ENCODE results near the gene GPT2. TPM values are rescaled to one million over a fixed set of nuclear protein-coding genes. Genes with fewer than 3 reads are reported as not detected.

The GPT2 gene
- total RNA-seq, 1 donor from 2014 or later = 37.9 TPM

- TF ChIP-seq, protein P1, sequence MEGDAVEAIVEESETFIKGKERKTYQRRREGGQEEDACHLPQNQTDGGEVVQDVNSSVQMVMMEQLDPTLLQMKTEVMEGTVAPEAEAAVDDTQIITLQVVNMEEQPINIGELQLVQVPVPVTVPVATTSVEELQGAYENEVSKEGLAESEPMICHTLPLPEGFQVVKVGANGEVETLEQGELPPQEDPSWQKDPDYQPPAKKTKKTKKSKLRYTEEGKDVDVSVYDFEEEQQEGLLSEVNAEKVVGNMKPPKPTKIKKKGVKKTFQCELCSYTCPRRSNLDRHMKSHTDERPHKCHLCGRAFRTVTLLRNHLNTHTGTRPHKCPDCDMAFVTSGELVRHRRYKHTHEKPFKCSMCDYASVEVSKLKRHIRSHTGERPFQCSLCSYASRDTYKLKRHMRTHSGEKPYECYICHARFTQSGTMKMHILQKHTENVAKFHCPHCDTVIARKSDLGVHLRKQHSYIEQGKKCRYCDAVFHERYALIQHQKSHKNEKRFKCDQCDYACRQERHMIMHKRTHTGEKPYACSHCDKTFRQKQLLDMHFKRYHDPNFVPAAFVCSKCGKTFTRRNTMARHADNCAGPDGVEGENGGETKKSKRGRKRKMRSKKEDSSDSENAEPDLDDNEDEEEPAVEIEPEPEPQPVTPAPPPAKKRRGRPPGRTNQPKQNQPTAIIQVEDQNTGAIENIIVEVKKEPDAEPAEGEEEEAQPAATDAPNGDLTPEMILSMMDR (conservative IDR thresholded peaks at IDR 0.05; ENCODE audit: low read depth, low read length) = no peak
- DNase-seq (ENCODE audit: low read depth) = no peak
- no peak overlapping the region for H3K4me3 ChIP-seq (ENCODE audit: low read depth, low read length)
Measured at GRCh38 chr16:46889942-46890300, 5.8 kb downstream of the GPT2 start.

DNA sequence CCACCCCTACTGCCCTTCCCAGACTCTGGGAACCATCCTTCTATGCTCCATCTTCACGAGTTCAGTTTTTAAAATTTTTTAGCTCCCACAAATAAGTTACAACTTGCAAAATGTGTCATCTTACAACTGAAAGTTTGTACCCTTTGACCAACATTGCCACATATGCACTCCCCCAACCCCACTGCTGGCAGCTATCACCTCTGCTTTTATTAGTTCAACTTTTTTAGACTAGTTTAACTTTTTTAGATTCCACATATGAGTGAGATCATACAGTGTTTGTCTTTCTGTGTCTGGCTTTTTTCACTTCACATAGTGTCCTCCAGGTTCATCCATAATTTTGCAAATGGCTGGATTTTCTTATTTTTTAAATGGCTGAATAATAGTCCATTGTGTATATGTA is 7.7 kb downstream of the GPT2 start:
- no peak overlapping the region for H3K4me3 ChIP-seq (ENCODE audit: low read depth, low read length)
- DNase-seq (ENCODE audit: low read depth) = no peak
- TF ChIP-seq, protein P1 (conservative IDR thresholded peaks at IDR 0.05; ENCODE audit: low read depth, low read length) = no peak

DNA sequence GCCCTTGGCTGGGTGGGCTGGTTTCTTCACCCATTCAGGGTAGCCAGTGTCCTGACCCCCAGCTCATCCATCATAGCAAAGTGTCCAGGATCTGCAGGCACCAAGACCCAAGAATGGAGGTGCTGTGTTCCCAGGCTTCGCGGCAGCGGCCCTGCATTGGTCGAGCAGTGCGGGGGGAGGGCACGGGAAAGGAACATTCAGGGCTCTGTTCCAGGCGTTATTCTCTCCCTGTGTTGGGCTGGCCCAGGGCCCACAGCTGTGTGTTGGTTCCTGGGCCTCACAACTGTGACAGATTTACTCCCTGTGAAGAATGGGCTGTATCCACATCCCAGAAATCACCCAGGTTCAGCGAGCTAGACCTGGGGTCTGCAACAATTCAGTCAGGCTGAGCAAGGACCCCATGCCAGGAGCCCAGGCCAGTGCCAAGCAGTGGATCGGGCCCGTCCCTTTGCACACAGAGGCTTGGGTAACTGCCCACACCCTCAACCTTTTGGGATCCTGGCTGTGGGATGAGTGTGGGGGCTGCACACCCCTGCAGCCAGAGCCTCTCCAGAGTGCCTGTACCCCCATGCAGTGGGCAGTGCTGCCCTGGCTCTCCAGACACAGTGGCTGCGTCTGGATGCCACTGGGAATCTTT is 10.0 kb downstream of the GPT2 start:
- TF ChIP-seq, protein P1 (conservative IDR thresholded peaks at IDR 0.05; ENCODE audit: low read depth, low read length) = no peak
- H3K4me3 ChIP-seq (ENCODE audit: low read depth, low read length) = no peak overlapping the region
- DNase-seq (ENCODE audit: low read depth) = no peak

DNA sequence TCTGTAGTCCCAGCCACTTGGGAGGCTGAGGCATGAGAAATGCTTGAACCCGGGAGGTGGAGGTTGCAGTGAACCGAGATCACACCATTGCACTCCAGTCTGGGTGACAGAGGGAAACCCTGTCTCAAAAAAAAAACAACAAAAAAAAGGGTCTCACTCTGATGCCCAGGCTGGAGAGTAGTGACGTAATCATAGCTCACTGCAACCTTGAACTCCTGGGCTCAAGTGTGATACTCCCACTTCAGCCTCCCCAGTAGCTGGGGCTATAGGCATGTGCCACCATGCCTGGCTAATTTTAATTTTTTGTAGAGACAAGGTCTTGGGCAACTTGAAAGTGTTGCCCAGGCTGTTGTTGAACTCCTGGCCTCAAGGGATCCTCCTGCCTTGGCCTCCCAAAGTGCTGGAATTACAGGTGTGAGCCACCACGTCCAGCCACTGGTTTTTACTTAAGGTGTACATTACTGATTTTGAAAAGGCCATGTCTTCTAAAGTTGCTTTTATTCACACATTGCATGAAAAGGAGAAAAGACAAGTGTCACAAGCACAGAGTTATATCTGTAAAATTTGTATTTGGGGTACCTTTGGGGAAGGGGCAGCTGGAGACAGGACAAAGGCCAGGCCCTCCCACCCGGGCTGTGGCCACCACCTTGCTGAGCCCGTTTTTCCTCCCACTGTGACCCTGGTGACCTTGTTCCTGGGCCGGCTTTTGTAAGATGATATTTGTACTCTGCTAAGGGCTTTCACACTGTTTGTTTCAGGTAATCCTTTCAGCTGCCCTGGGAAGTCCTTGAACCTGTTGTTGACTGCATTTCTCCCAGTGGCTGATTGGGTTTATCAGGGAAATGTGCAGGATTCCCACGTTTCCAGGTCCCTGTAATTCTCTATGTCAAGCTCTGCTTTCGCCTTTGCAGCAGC is 11.5 kb downstream of the GPT2 start:
- no peak for DNase-seq (ENCODE audit: low read depth)
- TF ChIP-seq, protein P1 (conservative IDR thresholded peaks at IDR 0.05; ENCODE audit: low read depth, low read length) = no peak
- H3K4me3 ChIP-seq (ENCODE audit: low read depth, low read length) = no peak overlapping the region

- TF ChIP-seq, protein P1 (conservative IDR thresholded peaks at IDR 0.05; ENCODE audit: low read depth, low read length) = no peak
- H3K4me3 ChIP-seq (ENCODE audit: low read depth, low read length) = no peak overlapping the region
- DNase-seq (ENCODE audit: low read depth) = no peak
Measured at GRCh38 chr16:46896314-46896968, 12.3 kb downstream of the GPT2 start.

GRCh38 chr16:46897471-46897870 is 13.3 kb downstream of the GPT2 start:
- no peak for DNase-seq (ENCODE audit: low read depth)
- TF ChIP-seq, protein P1 (conservative IDR thresholded peaks at IDR 0.05; ENCODE audit: low read depth, low read length) = no peak
- no peak overlapping the region for H3K4me3 ChIP-seq (ENCODE audit: low read depth, low read length)
